BJ (cell line): Measurements from ENCODE around the gene SPOPL. TPM values are rescaled to one million over a fixed set of nuclear protein-coding genes. Genes with fewer than 3 reads are reported as not detected.

Experiments
- CTCF ChIA-PET: fragments of 350-600 bp; formaldehyde crosslinking; extraction: SDS; loops from one replicate; lab custom pipeline; 2021; ENCODE audit warnings: antibody characterized with exemption, inconsistent platforms; lab: Yijun Ruan, JAX
- POLR2A ChIA-PET: fragments of 300-600 bp; sonication (Branson Sonifier 250); formaldehyde crosslinking; extraction: SDS; loops from one replicate; lab custom pipeline; 2021; ENCODE audit warnings: antibody characterized with exemption; lab: Charles Lee
- DNase-seq: peaks from one replicate; pipeline ENCODE4 v3.0.0-alpha.2; 2011; ENCODE audit warnings: low read depth
- H3K27me3 ChIP-seq: 2 replicates; pipeline ENCODE4 v1.6.0; 2011; ENCODE audit warnings: low read length; ENCODE audit not compliant: control insufficient read depth, insufficient read depth
- H3K36me3 ChIP-seq: 2 replicates; pipeline ENCODE4 v1.5.1; 2011; ENCODE audit warnings: low read length; ENCODE audit not compliant: control insufficient read depth, insufficient read depth
- H3K4me3 ChIP-seq: 2 replicates; pipeline ENCODE4 v1.5.1; 2011; ENCODE audit warnings: low read depth, mild to moderate bottlenecking, control low read depth, low read length
- CTCF ChIP-seq: IDR thresholded peaks from 2 replicates; pipeline ENCODE4 v1.5.1; 2011; ENCODE audit warnings: low read depth, mild to moderate bottlenecking, control low read depth, inconsistent platforms, low read length, moderate library complexity; ENCODE audit not compliant: insufficient read depth
- polyA plus RNA-seq: library from polyadenylated mRNA; depleted of rRNA; stranded (reverse); fragments of >200 nt; gene quantifications from 2 replicates; pipeline ENCODE4 v1.2.3, GENCODE V29; 2011

SPOPL gene
- polyA plus RNA-seq, 1 experiment: 5.8 TPM

GRCh38 chr2:138600732-138601457, 99.3 kb downstream of the SPOPL start:
- TF ChIP-seq CTCF: no peak
- Histone ChIP-seq H3K27me3 (no peaks in the 10 kb centered on the region), H3K36me3 (no peaks in the 10 kb centered on the region), H3K4me3 (no peak overlapping the region)
- ChIA-PET POLR2A (no interaction called here), CTCF (no interaction called here)
- DNase-seq: no peak

- no peak for DNase-seq
- Histone ChIP-seq H3K36me3 (no peaks in the 10 kb centered on the region), H3K4me3 (no peak overlapping the region), H3K27me3 (no peaks in the 10 kb centered on the region)
- CTCF ChIA-PET: interaction anchor here (0.7 to 1.9 kb wide), 2 partner anchors 13 to 15 kb away, joined by 3 to 4 read pairs; no protein-coding TSS in a partner anchor
- POLR2A ChIA-PET: no interaction called here
- TF ChIP-seq CTCF: no peak
These were observed 100.0 kb downstream of the SPOPL start for GRCh38 chr2:138601458-138602165.

DNA sequence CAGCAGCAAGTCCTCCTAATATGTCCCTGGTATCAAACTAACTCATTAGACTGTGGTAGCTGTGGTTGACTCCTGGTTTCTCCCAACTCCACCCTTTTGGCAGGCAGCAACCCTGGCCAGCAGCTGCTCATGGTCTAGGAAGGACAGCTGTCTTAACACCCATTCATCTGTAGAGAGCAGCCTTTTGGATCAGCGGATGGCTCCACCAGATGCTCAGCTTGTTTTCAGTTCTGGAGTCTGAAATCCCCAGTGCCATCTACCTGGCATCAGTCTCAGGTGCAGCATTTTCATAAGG, 100.5 kb downstream of the SPOPL start:
- no peaks in the 10 kb centered on the region for H3K27me3 ChIP-seq
- CTCF ChIA-PET: interaction anchor here (0.7 to 1.9 kb wide), 2 partner anchors 12 to 14 kb away, joined by 3 to 4 read pairs; no protein-coding TSS in a partner anchor
- H3K4me3 ChIP-seq: no peak overlapping the region
- no peak for DNase-seq
- POLR2A ChIA-PET: no interaction called here
- H3K36me3 ChIP-seq: no peaks in the 10 kb centered on the region
- TF ChIP-seq CTCF: no peak

DNA sequence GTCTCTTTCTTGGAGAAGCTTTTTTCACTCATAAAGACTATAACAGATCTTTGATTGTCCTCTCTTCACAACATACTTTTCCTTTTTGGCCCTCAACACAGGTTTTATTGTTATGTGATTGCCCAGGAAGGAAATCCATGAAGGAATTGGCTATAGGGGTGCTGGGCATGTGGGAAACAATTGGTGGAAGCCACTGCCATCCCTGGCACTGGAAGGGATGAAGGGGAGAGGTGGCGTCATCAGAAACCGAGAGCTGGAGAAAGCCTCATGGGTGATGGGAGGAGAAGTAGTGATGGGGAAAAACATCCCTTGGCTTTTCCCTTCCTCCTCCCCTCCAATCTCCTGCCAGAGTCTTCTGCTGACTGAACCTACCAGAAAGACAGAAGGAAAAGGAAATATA, 106.2 kb downstream of the SPOPL start:
- POLR2A ChIA-PET: no interaction called here
- no peak for TF ChIP-seq CTCF
- Histone ChIP-seq H3K36me3 (no peaks in the 10 kb centered on the region), H3K4me3 (no peak overlapping the region), H3K27me3 (no peaks in the 10 kb centered on the region)
- CTCF ChIA-PET: interaction anchor here (0.8 kb wide), 1 partner anchor 27 kb away, joined by 4 read pairs; no protein-coding TSS in a partner anchor
- DNase-seq: no peak

DNA sequence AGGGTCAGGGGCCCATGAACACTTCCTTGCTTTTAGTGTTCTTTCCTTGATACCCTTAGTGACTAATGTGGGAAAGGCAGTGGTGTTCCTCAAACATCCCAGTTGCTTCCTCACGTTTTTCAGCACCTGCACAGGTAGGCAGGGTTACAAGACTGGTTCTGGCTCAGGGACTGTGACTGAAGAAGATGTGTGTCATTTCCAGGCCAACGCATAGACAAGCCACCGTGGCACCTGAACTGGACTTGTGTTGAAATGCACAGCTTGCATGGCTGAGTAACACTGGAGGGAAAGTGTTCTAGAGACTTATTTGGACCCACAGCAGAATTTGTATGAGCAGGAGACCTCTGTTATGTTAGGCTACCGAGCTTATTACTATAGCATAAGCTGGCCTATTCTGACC, 107.9 kb downstream of the SPOPL start:
- CTCF ChIA-PET: no interaction called here
- DNase-seq: no peak
- POLR2A ChIA-PET: no interaction called here

More for the DNA sequence above, 107.9 kb downstream of the SPOPL start:
- H3K36me3 ChIP-seq: no peaks in the 10 kb centered on the region
- TF ChIP-seq CTCF: no peak
- no peak overlapping the region for H3K4me3 ChIP-seq
- no peaks in the 10 kb centered on the region for H3K27me3 ChIP-seq
